ENCODE results near the gene SSBP4. TPM values are rescaled to one million over a fixed set of nuclear protein-coding genes. Genes with fewer than 3 reads are reported as not detected.
A peak's percentile ranks its signal among the peaks of the same experiment; 100 is the strongest.

SSBP4 gene
- total and polyA plus RNA-seq, 9 of the 15 experiments (the other 6 are each of a cell fraction or from before 2014, with no cell fraction given) = 1.1 to 189 (median 39.0) TPM

- TF ChIP-seq MAFG (tag; conservative IDR thresholded peaks at IDR 0.05) (no peak), HDAC1 (IDR thresholded peaks at IDR 0.05) (peak in 1 of 2 experiments; percentile 75; a peak in 2 of 4 replicates), KAT7 (CRISPR knock-in tag; IDR thresholded peaks at IDR 0.05; ENCODE audit: borderline replicate concordance) (peak; percentile 98; the same call in 1 of the 2 replicates), ZNF589 (CRISPR knock-in tag; IDR thresholded peaks at IDR 0.05; ENCODE audit: low read depth) (peak; percentile 87), HSF4 (CRISPR knock-in tag; IDR thresholded peaks at IDR 0.05; ENCODE audit: borderline replicate concordance) (no peak), SPI1 (IDR thresholded peaks at IDR 0.05; ENCODE audit: borderline replicate concordance, low read depth, low read length) (no peak), ESRRB (CRISPR knock-in tag; IDR thresholded peaks at IDR 0.05; ENCODE audit: borderline replicate concordance) (no peak), ILK (tag; IDR thresholded peaks at IDR 0.05; ENCODE audit: borderline replicate concordance, low read depth) (no peak), TFAM (CRISPR knock-in tag; conservative IDR thresholded peaks at IDR 0.05) (no peak), ZBTB1 (CRISPR knock-in tag; IDR thresholded peaks at IDR 0.05; ENCODE audit: borderline replicate concordance, low read depth) (peak; percentile 81), BRD4 (IDR thresholded peaks at IDR 0.05) (no peak), NUFIP1 (IDR thresholded peaks at IDR 0.05; ENCODE audit: partially characterized antibody) (no peak), GTF2B (IDR thresholded peaks at IDR 0.05; ENCODE audit: extremely low read depth, insufficient read length) (no peak), XRCC5 (IDR thresholded peaks at IDR 0.05; ENCODE audit: low read depth, low read length) (peak; percentile 61; the same call in 1 of the 2 replicates), SMARCB1 (IDR thresholded peaks at IDR 0.05; ENCODE audit: insufficient read length, low read depth) (no peak), RUNX1 (IDR thresholded peaks at IDR 0.05; ENCODE audit: low read depth) (no peak; the same call in 1 of the 2 replicates), GABPB2 (CRISPR knock-in tag; conservative IDR thresholded peaks at IDR 0.05) (no peak; the same call in 1 of the 2 replicates), ZNF445 (CRISPR knock-in tag; IDR thresholded peaks at IDR 0.05; ENCODE audit: low read depth) (no peak), PHTF2 (CRISPR knock-in tag; IDR thresholded peaks at IDR 0.05) (no peak), MXI1 (IDR thresholded peaks at IDR 0.05; ENCODE audit: low read depth, low read length) (0 out of 2 replicates have a peak, but pooled peaks have one; percentile 18), ZKSCAN8 (CRISPR knock-in tag; IDR thresholded peaks at IDR 0.05) (no peak), ZNF785 (CRISPR knock-in tag; IDR thresholded peaks at IDR 0.05) (no peak), EHMT2 (IDR thresholded peaks at IDR 0.05) (no peak), TEAD4 (IDR thresholded peaks at IDR 0.05; ENCODE audit: low read length) (no peak; the same call in 1 of the 2 replicates), TEAD4 (CRISPR knock-in tag; IDR thresholded peaks at IDR 0.05; ENCODE audit: borderline replicate concordance) (0 out of 2 replicates have a peak, but pooled peaks have one; percentile 13), ARID2 (IDR thresholded peaks at IDR 0.05) (no peak), CHD2 (IDR thresholded peaks at IDR 0.05; ENCODE audit: low read depth, low read length) (no peak), E2F3 (CRISPR knock-in tag; IDR thresholded peaks at IDR 0.05) (0 out of 2 replicates have a peak, but pooled peaks have one; percentile 21), CGGBP1 (CRISPR knock-in tag; IDR thresholded peaks at IDR 0.05) (no peak), GTF2A2 (tag; IDR thresholded peaks at IDR 0.05) (no peak), NFE2 (IDR thresholded peaks at IDR 0.05; ENCODE audit: low read depth) (no peak), YBX1 (IDR thresholded peaks at IDR 0.05) (no peak)
Measured at GRCh38 chr19:18388100-18388959, 30.9 kb upstream of the SSBP4 start (continued).

All from K562 (cell line).